WERI-Rb-1 (cell line): Measurements from ENCODE around the gene CHL1.

Experiments
- DNase-seq: peaks from one replicate; pipeline ENCODE4 v3.0.0-alpha.2; 2020
- H3K27ac ChIP-seq: fragments of 250-450 bp; sonication (Bioruptor Pico); 2 replicates; pipeline ENCODE4 v1.5.1; 2020; ENCODE audit warnings: mild to moderate bottlenecking, moderate library complexity
- H3K27me3 ChIP-seq: fragments of 250-450 bp; sonication (Bioruptor Pico); 2 replicates; pipeline ENCODE4 v1.5.1; 2021; ENCODE audit warnings: mild to moderate bottlenecking, low read depth, moderate library complexity; ENCODE audit not compliant: insufficient read depth, severe bottlenecking
- H3K36me3 ChIP-seq: fragments of 250-450 bp; sonication (Bioruptor Pico); 2 replicates; pipeline ENCODE4 v1.5.1; 2020; ENCODE audit warnings: mild to moderate bottlenecking, moderate library complexity
- H3K4me3 ChIP-seq: 2 replicates; pipeline ENCODE4 v1.5.1; 2011; ENCODE audit warnings: low read depth, mild to moderate bottlenecking, control low read depth, low read length
- H3K9me3 ChIP-seq: fragments of 250-450 bp; sonication (Bioruptor Pico); 2 replicates; pipeline ENCODE4 v1.5.1; 2021; ENCODE audit warnings: mild to moderate bottlenecking, moderate library complexity; ENCODE audit not compliant: severe bottlenecking
- CTCF ChIP-seq: IDR thresholded peaks from 2 replicates; pipeline ENCODE4 v1.5.1; 2011; ENCODE audit warnings: low read depth, mild to moderate bottlenecking, control low read depth, inconsistent platforms, low read length

The CHL1 gene

GRCh38 chr3:244041-244440 is 47.5 kb downstream of the CHL1 start:
- H3K36me3 ChIP-seq, result no peaks in the 10 kb centered on the region
- no peak overlapping the region for H3K27ac ChIP-seq
- no peak for TF ChIP-seq CTCF
- H3K27me3 ChIP-seq, result no peaks in the 10 kb centered on the region
- no peak for DNase-seq
- H3K4me3 ChIP-seq, result no peak overlapping the region
- H3K9me3 ChIP-seq, result no peaks in the 10 kb centered on the region

GRCh38 chr3:247916-248315 is 51.4 kb downstream of the CHL1 start:
- H3K27ac ChIP-seq, result no peak overlapping the region
- H3K4me3 ChIP-seq, result no peak overlapping the region
- H3K27me3 ChIP-seq, result no peaks in the 10 kb centered on the region
- DNase-seq, result no peak
- TF ChIP-seq CTCF, result no peak
- H3K36me3 ChIP-seq, result no peaks in the 10 kb centered on the region
- no peaks in the 10 kb centered on the region for H3K9me3 ChIP-seq

- DNase-seq, result no peak
- Histone ChIP-seq H3K36me3 (no peaks in the 10 kb centered on the region), H3K27me3 (no peaks in the 10 kb centered on the region), H3K9me3 (no peaks in the 10 kb centered on the region), H3K4me3 (no peak overlapping the region), H3K27ac (no peak overlapping the region)
- no peak for TF ChIP-seq CTCF
Measured at GRCh38 chr3:248864-249520, 52.4 kb downstream of the CHL1 start.

DNA sequence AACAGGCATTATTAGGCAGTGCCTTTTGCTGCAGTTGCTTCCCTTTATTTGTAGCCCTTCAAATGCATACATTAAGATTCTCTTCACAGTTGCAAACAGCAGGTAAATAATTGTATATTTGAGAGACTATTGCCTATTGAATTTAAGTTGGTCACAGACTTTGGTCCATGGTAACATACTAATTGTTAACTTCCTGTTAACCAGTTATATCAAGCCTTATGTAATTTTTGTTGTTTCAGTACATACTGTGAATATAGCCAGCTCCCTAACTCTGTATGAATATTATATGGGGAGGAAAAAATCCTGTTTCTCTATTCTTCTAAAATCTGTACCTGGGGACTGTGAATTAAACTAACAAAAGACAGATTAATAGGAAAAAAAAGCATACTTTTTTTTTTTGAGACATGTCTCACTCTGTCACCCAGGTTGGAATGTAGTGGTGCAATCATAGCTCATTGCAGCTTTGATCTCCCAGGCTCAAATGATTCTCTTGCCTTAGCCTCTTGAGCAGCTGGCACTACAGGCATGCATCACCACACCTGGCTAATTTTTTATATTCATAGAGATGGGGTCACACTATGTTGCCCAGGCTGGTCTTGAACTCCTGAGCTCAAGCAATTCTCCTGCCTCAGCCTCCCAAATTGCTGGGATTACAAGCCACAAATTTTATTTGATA is 53.2 kb downstream of the CHL1 start:
- no peak overlapping the region for H3K4me3 ChIP-seq
- H3K36me3 ChIP-seq, result no peaks in the 10 kb centered on the region
- no peak for DNase-seq
- no peaks in the 10 kb centered on the region for H3K27me3 ChIP-seq
- H3K27ac ChIP-seq, result no peak overlapping the region
- no peaks in the 10 kb centered on the region for H3K9me3 ChIP-seq
- no peak for TF ChIP-seq CTCF

DNA sequence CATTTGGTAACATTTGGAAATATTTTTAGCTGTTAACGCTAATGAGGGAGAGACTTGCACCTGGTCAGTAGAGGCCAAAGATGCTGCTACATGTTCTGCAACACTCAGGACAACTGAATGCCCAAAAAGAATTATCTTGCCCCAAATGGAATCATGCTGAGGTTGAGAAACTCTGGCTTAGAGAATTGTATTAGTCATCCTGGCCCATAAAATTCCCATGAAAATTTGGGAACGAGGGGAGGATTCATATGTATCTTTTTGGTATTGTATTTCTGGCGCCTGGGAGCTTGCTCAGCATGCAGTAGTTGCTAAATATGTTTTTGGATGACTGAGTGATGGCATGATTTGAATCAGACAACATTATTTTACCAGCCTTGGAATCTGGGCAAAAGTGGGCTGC is 59.9 kb downstream of the CHL1 start:
- H3K27ac ChIP-seq, result no peak overlapping the region
- no peak overlapping the region for H3K4me3 ChIP-seq
- H3K36me3 ChIP-seq, result no peaks in the 10 kb centered on the region
- no peak for TF ChIP-seq CTCF
- DNase-seq, result no peak
- no peaks in the 10 kb centered on the region for H3K9me3 ChIP-seq
- H3K27me3 ChIP-seq, result no peaks in the 10 kb centered on the region
